GM18951 (cell line): ENCODE data around the gene BICD2.

ENCODE experiments used
- POLR2A ChIP-seq: IDR thresholded peaks from 4 replicates; pipeline ENCODE4 v1.6.1; 2011; ENCODE audit warnings: mild to moderate bottlenecking; ENCODE audit not compliant: insufficient read length, insufficient read depth; ENCODE audit errors: extremely low read depth
- in situ Hi-C: fragments of 300-500 bp; cut with MboI; formaldehyde crosslinking; loops from one replicate; pipeline ENCODE4 v1.12.0; 2022; ENCODE audit warnings: low sequenced_read_pairs, mixed read lengths, inconsistent platforms; ENCODE audit not compliant: unreplicated experiment

The BICD2 gene

GRCh38 chr9:92752812-92753404, 11.7 kb downstream of the BICD2 start:
- no peak for TF ChIP-seq POLR2A
- in situ Hi-C loops, result no loop called here

DNA sequence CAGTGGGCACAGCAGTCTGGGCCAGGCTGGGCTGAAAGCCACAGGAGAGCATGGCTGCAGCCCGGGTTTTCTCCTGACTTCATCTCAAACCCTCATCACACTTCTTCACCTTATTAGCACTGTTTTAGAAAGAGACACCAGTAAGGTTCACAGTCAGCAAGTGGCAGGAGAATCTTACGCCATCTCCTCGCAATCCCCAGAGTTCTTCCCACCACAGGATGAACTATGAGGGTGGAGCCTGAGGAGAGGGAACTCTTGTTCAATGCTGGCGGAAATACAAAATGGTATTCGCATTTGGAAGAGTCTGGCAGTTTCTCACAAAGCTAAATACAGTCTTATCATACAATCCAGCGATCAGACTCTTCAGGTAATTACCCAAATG, 14.7 kb downstream of the BICD2 start:
- no peak for TF ChIP-seq POLR2A
- in situ Hi-C loops, result no loop called here

GRCh38 chr9:92749071-92749933, 15.3 kb downstream of the BICD2 start:
- no peak for TF ChIP-seq POLR2A
- in situ Hi-C loops, result no loop called here

DNA sequence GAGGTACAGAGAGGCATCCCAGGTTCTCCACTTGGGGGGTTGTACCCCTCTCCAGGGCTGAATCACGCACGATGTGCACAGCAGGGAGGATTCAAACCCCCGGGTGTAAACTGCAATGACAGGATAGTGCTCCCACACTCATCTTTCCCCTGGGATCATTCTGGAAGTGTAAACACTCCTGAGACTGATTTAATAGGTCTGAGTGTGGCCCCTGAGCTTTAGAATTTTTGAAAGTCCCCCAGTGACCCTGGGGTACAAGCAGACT, 16.5 kb downstream of the BICD2 start:
- TF ChIP-seq POLR2A, result no peak
- in situ Hi-C loops, result no loop called here

DNA sequence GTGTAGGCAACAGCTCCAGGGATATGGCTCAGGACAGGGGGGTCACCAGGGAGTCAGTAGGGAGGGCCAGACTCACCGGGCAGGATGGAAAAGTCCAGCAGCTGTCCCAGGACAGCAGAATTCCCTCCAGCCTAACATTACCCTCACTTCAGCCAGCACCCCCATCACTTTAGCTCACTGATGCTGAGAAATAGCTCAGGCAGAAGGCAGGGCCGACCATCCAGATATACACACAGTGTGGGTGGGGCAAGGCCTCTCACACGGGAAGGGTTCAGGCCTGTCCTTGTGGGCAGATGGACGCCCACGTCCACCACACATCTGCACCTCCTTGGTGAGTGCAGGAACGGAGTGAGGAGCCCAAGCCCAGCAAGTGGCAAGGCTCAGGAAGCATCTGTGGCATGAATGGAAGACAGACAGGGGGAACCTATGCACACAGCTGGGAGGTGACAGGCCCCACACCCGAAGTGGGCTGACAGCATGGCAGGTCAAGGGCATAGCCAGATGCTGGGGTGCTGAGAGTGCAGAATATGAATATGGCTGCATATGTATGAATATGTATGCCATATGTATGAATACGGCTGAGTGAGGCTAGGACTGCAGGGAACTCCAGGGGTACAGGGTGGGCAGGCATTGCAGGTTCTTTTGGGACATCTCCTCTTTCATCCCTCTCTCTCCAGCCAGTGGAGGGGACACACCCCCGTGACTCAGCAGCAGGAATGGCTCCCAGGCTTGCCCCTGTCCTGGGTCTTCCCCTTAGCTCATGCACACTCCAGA, 17.0 kb downstream of the BICD2 start:
- no peak for TF ChIP-seq POLR2A
- in situ Hi-C loops, result no loop called here

DNA sequence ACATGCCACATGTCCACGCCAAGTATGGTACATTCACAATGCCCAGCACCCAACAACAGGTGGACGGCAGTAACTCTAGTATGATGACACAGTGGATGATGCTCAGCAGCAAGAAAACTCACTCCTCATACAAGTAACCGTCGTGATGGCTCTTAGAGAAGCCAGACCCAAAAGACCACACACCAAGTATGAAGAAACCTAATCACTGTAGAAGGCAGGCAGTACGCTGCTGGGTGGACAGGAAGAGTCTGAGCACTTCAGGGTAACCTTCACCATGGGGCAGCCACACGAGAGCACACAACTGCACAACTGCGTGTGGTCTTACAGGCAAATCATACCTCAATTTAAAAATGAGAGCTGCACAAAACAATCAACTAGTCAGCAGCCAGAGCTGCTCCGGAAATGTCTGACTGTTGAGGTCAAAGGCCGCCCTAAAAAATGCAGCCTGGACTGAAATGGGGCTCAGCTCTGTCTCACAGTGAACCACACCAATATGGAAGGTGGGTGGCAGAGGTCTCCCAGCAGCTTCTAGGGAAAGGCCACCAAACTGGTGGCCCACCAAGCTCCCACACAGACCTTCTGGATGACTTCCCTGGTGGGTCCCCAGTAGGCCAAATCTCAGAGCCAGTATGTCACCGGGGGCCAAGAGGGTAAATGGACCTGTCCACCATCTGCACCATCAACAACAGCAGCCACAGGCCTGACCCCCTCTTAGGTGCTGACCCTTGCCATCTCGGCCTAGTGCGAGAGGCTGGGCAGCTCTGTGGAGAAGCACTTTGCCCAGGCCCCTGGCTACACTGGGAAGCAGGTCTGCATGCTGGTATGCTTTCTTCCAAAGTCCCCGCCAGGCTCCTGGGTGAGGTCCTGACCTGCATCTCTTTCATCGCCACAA, 17.8 kb downstream of the BICD2 start:
- TF ChIP-seq POLR2A, result no peak
- in situ Hi-C loops, result no loop called here

- in situ Hi-C loops, result no loop called here
- no peak for TF ChIP-seq POLR2A
These were observed 18.8 kb downstream of the BICD2 start for GRCh38 chr9:92745881-92746280.

- TF ChIP-seq POLR2A, result no peak
- in situ Hi-C loops, result no loop called here
These were observed 19.3 kb downstream of the BICD2 start for GRCh38 chr9:92745331-92745730.

DNA sequence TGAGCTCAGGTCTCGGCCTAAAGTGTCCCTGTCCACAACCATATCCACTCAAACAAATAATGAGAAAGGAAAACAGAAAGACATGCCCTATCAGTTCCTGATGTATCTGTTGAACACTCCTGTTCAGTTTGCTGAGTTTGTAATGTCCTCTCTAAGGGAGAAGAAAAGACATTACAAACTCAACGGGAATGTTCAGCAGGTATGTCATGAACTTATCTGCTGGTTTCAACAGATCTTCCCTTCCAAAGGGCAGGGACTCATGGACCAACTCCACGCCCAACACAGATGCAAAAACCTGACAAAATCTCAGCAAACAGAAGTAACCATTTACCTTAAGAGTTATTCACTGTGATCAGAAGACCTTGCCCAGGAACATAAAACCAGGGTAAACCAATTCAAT, 23.7 kb downstream of the BICD2 start:
- TF ChIP-seq POLR2A, result no peak
- in situ Hi-C loops, result no loop called here

DNA sequence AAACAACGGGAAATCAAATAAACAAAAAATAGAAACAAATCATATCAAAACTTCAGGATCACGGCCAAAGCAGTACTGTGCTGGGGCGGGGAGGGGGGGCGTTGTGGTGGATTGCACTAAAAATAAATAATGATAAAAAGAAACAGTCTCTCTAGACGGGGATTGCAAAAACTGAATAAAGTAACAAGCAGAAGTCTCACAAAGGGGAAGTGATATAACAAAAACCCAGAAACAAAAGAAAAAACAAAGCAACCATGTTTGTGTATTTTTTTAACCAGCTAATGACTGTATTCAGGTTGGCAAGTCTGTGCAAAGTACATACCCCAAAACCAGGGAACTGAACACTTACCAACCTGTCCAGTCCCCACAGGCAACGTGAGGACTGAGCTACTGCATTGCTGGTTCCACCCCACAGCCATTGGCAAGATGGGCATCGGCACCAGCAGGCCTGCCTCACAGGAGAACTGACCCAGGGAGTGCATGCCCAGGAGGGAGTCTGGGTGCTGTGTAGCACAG, 24.1 kb downstream of the BICD2 start:
- in situ Hi-C loops, result no loop called here
- no peak for TF ChIP-seq POLR2A

DNA sequence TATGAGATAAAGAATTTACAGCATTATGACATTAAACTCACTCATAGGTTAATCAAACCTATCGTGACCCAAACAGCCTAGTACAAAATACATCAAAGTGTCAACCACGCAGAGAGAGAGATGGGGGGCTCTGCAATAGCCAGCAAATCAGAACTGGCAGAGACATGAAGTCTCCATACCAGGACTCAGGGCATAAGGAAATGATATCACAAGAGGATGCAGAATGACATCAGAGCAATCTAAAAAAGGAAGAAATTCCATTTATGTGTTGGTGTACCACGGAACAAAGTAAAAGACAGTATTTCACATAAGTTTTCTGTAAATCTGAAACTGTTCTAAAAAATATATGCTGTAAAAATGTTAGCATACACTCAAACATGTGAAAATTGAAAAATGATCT, 24.6 kb downstream of the BICD2 start:
- TF ChIP-seq POLR2A, result no peak
- in situ Hi-C loops, result no loop called here

- in situ Hi-C loops, result no loop called here
- TF ChIP-seq POLR2A, result no peak
These were observed 25.2 kb downstream of the BICD2 start for GRCh38 chr9:92739346-92739970.

GRCh38 chr9:92738661-92739081, 26.0 kb downstream of the BICD2 start:
- in situ Hi-C loops, result no loop called here
- TF ChIP-seq POLR2A, result no peak
